ENCODE data around the gene CELF4.

The CELF4 gene

GRCh38 chr18:37405772-37406171, 159.8 kb downstream of the CELF4 start:
- no peak for DNase-seq

DNA sequence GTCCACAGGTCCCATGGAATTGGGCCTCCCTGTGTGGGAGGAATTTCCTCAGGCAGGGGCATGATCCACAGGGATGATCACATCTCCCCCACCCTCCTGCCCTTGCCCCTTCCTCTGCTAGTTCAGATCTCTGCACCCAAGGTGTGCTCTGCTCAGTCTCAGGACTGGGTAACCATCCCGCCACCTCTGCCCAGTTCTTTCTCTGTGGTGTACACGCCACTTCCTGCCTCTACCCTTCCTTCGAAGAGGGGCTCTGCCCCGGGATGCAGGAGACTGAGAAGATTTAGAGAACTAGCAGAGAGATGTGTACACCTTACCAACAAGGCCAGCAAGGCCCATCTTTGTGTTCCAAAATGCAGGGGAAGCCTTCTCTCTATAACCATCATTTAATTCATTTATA, 160.4 kb downstream of the CELF4 start:
- DNase-seq: no peak

GRCh38 chr18:37403788-37404187, 161.8 kb downstream of the CELF4 start:
- no peak for DNase-seq

DNA sequence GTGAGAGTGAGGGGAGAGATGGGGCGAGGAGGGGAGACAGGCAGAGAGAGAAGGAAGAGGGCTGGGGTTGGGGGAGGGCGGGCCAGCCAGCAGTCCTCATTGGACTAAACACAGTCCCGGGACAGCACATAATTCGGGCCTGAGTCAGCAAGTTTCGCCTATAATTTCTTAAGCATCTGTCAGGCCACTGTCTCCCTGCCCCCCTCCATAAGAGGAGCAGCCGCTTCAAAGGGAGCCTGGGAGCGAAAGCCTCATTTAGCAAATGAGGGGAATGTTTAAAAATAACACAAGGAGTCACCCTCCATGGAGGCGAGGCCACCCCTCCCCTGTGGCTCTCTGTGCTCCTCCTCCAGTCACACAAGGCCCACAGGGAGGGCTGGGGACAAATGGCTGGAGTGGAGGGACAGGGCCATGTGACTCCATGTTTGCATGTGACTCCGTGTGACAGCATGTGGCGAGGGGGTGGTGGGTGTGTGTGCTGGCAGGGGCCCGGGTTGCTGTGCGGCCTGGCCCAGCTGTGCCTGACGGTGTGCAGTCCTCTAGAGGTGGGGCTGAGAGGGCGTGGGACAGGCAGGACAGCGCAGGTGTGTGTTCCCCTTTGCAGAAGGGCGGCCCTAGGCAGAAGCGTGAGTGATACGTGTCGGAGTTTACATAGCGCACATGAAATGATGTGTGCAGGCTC, 162.4 kb downstream of the CELF4 start:
- DNase-seq: no peak

- DNase-seq: no peak
Observed at GRCh38 chr18:37402735-37403099, 162.9 kb downstream of the CELF4 start.

GRCh38 chr18:37400802-37401201, 164.8 kb downstream of the CELF4 start:
- DNase-seq: no peak

GRCh38 chr18:37398248-37398920, 167.2 kb downstream of the CELF4 start:
- no peak for DNase-seq

DNA sequence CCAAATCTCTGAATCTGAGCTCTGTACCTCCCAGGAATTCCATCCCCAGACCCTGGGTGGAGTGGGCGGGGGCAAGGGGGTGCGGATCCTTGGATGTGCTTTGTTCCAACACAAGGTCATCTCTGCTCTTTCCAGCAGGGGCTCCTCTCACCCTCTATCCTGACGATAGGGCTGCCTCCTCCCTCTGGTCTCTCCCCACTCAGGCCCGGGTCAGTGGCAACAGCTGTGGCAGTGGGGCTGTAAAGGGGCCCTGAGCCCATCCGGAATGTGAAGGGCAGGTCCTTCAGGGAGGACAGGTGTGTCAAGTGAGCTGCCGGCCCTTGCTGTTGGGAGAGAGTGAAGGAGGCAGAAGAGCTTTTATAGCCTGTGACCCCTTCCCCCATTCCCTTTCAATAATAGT, 167.8 kb downstream of the CELF4 start:
- no peak for DNase-seq

- DNase-seq: no peak
Observed at GRCh38 chr18:37396971-37397720, 168.5 kb downstream of the CELF4 start.

GRCh38 chr18:37395631-37396030, 170.0 kb downstream of the CELF4 start:
- DNase-seq: no peak

- DNase-seq: no peak
Observed at GRCh38 chr18:37395138-37395537, 170.5 kb downstream of the CELF4 start.

DNA sequence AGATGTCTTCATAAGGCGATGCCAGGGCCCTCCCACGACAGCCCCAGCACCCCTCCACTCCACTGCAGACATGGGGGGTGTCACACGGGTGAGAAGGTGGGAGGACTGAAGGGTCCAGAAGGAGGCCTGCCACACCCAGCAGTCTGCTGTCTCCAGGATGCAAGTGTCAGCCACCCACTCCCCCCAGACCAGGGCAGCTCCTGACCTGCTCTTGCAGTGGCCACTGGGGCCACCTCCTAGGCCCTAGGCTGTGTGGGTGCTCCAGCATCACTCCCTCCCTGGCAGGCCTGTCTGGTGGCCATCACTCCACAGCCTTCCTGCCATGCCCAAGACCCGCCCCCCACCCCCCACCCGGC, 171.0 kb downstream of the CELF4 start:
- no peak for DNase-seq

GRCh38 chr18:37393945-37394609, 171.5 kb downstream of the CELF4 start:
- DNase-seq: no peak

- no peak for DNase-seq
Observed at GRCh38 chr18:37393221-37393827, 172.3 kb downstream of the CELF4 start.

DNA sequence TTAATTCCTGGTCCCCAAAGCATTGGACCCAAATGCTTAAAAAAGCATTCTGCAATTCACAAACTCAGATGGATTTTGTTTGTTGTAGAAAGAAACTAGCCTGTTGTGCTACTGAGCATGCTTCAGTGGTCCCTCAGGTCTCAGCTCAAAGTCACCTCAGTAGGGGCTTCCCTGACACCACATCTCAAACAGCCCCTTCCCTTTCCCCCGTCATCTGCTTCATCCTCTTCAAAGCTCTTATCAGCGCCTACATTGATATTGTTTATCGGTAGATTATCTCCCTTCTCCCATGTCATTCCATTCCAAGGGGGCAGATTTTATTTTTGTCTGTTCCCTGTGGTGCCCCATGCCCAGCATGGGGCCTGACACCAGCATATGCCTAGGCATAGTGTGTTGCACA, 172.9 kb downstream of the CELF4 start:
- DNase-seq: no peak

- no peak for DNase-seq
Observed at GRCh38 chr18:37391698-37392548, 173.7 kb downstream of the CELF4 start.

- DNase-seq: no peak
Observed at GRCh38 chr18:37391156-37391555, 174.4 kb downstream of the CELF4 start.

DNA sequence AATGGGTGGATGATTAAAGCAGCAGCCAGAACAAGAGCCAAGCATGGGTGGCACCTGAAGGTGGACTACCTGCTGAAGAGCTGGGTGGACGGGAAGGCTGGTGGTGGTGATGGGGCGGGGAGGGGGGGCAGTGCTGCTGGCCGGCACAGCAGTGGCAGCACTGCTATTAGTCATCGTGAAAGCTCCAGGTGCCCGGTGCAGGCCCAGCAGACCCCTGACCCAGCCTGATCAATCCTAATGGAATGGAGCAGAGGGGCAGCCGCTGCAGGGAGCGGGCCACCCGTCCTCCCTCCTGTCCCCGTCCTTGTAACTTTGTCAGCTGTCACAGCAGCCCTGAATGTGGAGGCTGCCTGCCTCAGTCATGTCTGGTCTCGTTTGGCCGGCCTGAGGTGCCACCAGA, 174.9 kb downstream of the CELF4 start:
- DNase-seq: no peak

GRCh38 chr18:37389684-37390368, 175.8 kb downstream of the CELF4 start:
- DNase-seq: no peak

DNA sequence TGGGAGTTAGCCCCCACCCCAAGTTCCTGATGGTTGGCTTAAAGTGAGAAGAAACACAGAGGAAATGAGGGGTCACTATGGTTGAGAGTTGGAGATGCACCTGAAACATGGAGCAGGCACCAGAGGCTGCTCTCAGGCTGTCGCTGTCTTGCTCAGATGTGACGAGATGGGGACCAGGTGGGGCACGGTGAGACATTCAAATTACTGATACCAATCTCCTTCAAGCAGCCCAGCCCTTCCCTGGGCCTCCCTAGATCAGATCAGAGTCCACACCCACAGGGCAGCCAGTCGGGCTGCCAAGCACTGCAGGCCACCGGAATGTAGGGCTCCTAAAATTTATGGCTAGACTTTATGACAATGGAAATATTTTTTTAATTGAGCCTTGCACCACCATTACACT, 176.6 kb downstream of the CELF4 start:
- no peak for DNase-seq

GRCh38 chr18:37388413-37388812, 177.2 kb downstream of the CELF4 start:
- DNase-seq: no peak
